DMS153 treated with DMSO at 0.1 percent for 48 hours (cell line): ENCODE data around the gene SVIL.

Experiments used
- DNase-seq: peaks from one replicate; lab custom pipeline; 2025; ENCODE audit not compliant: unreplicated experiment; lab: John Stamatoyannopoulos, UW

The SVIL gene

GRCh38 chr10:29650552-29650944 lies 15.8 kb upstream of the SVIL start:
- no peak for DNase-seq

GRCh38 chr10:29649561-29650551 lies 15.1 kb upstream of the SVIL start:
- no peak for DNase-seq

GRCh38 chr10:29648983-29649268 lies 14.2 kb upstream of the SVIL start:
- no peak for DNase-seq

- no peak for DNase-seq
Measured at GRCh38 chr10:29648114-29648982, 13.6 kb upstream of the SVIL start.

- DNase-seq = no peak
Measured at GRCh38 chr10:29647478-29647877, 12.7 kb upstream of the SVIL start.

GRCh38 chr10:29646960-29647461 lies 12.2 kb upstream of the SVIL start:
- DNase-seq = no peak

- no peak for DNase-seq
Measured at GRCh38 chr10:29646238-29646902, 11.6 kb upstream of the SVIL start.

GRCh38 chr10:29643771-29644501 lies 9.2 kb upstream of the SVIL start:
- DNase-seq = no peak

GRCh38 chr10:29642990-29643389 lies 8.2 kb upstream of the SVIL start:
- DNase-seq = no peak

GRCh38 chr10:29637537-29637936 lies 2.8 kb upstream of the SVIL start:
- no peak for DNase-seq

- DNase-seq = no peak
Measured at GRCh38 chr10:29636178-29636577, 1.4 kb upstream of the SVIL start.

GRCh38 chr10:29635711-29636144 lies 957 bp upstream of the SVIL start:
- DNase-seq = no peak

GRCh38 chr10:29634105-29634504 lies 666 bp downstream of the SVIL start:
- no peak for DNase-seq

GRCh38 chr10:29631049-29631339 lies 3.8 kb downstream of the SVIL start:
- DNase-seq = no peak

- DNase-seq = no peak
Measured at GRCh38 chr10:29630205-29631048, 4.3 kb downstream of the SVIL start.

GRCh38 chr10:29628912-29629526 lies 5.8 kb downstream of the SVIL start:
- no peak for DNase-seq

GRCh38 chr10:29628311-29628710 lies 6.5 kb downstream of the SVIL start:
- no peak for DNase-seq

GRCh38 chr10:29627201-29628132 lies 7.3 kb downstream of the SVIL start:
- no peak for DNase-seq
